ENCODE data around the gene LRRC10.
A peak's percentile ranks its signal among the peaks of the same experiment; 100 is the strongest.
"Not testable (repeated sequence)": the region's sequence is repeated elsewhere in the genome, so short reads cannot be mapped to it uniquely, and the experiment has no call there.

The LRRC10 gene

GRCh38 chr12:69613351-69613750 lies 2.6 kb upstream of the LRRC10 start:
- DNase-seq = no peak

GRCh38 chr12:69610126-69610525 lies 581 bp downstream of the LRRC10 start:
- no peak for DNase-seq

DNA sequence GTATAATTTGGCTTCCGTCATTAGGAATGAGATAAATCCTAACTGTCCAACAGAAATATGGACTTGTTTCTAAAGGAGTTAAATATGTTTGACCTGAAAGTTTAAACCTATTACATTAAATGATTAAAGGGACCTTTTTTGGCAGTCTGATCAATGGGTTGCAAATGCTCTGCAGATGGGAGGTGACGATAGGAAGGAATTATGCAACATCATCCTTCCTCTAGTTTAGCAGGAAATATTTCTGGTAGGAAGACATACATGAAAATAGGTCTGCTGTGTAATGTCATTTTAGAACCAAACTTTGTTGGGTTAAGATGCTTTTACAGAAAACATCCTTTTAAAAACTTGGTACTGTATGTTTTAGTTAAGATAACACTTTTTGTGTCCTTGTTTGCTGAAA lies 2.6 kb downstream of the LRRC10 start:
- DNase-seq = no peak

DNA sequence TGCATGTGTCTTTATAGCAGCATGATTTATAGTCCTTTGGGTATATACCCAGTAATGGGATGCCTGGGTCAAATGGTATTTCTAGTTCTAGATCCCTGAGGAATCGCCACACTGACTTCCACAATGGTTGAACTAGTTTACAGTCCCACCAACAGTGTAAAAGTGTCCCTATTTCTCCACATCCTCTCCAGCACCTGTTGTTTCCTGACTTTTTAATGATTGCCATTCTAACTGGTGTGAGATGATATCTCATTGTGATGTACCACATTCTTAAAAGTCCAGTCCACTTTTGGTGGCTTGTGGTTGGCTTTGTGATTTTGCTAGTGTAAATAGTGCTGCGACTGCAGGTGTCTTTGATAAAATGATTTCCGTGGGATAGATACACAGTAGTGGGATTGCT lies 6.4 kb downstream of the LRRC10 start:
- DNase-seq = not testable (repeated sequence)

DNA sequence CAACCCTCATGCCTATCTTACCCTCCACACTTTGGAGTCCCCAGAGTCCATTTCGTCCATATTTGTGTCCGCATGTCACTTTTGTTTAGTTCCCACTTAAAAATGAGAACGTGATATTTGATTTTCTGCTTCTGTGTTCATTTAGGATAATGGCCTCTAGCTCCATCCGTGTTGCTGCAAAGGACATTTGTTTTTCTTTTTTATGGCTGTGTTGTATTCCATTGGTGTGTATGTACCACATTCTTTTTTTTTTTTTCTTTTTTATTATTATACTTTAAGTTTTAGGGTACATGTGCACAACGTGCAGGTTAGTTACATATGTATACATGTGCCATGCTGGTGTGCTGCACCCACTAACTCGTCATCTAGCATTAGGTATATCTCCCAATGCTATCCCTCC lies 7.2 kb downstream of the LRRC10 start:
- not testable (repeated sequence) for DNase-seq

DNA sequence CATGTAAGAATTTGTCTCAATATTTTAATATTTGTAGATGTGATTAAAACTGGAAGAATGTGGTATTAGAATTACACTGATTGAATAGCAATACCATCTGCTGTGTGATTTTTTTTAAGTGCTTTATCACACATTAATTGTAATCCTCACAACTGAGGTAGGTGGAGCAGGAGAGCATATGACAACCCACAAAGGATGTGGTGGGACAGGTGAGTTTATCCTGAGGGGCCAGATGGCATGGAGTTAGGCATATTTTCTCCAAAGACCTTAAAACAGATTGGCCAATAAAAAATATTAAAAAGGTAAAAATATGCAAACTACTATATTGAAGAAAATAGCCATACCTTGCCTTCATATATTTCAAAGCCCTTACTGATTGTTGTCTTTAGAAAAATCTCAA lies 7.8 kb downstream of the LRRC10 start:
- DNase-seq = no peak

- DNase-seq = no peak
Observed at GRCh38 chr12:69601962-69602685, 8.6 kb downstream of the LRRC10 start.

- DNase-seq = no peak
Observed at GRCh38 chr12:69600804-69601203, 9.9 kb downstream of the LRRC10 start.

- no peak for DNase-seq
Observed at GRCh38 chr12:69598174-69598753, 12.4 kb downstream of the LRRC10 start.

DNA sequence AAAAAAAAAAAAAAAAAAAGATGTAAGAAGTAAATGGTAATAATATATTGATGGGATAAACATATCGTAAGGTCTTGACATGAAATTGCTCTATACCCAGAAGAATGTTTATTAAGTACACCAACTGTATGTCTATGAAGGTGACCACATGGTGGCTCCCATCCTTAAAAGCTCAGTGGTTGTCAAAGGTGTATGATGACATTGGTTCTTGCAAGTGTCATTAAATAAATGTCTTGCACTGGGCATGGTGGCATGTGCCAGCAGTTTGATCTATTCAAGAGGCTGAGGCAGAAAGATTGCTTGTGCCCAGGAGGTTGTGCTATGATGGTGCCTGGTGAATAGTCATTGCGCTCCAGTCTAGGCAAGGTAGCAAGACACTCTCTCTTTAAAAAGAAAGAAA lies 15.0 kb downstream of the LRRC10 start:
- DNase-seq = no peak

DNA sequence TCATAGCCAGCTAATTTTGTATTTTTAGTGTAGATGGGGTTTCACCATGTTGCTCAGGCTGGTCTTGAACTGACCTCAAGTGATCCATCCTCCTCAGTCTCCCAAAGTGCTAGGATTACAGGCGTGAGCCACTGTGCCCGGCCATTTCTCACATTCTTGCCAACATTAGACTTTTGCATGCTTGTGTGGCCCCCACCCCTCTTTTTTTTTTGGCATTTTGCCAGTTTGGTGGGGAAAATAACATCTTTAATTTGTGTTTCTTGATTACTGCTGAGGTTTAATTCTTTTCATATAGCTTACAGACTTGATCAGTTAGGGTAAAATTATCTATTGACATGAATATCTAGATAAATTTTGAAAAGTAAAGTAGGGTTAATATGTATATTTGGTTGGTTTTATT lies 21.6 kb downstream of the LRRC10 start:
- DNase-seq = no peak

DNA sequence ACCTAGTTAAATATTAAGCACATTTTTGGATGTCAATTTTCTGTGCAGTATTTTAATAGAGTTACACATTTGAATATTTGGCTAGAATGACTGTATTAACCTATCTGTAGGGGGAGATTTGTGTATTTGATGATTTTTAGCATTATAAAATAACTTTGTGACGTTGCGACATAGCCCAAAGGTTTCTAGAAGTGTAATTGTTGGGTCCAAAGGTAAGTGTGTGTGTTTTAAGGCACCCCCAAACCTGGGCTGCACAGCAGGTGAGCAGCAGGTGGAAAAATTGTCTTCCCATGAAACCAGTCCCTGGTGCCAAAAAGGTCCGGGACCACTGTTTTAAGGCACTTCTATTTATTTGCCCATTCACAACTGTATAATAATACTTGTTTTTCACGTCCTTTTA lies 22.2 kb downstream of the LRRC10 start:
- DNase-seq = no peak

DNA sequence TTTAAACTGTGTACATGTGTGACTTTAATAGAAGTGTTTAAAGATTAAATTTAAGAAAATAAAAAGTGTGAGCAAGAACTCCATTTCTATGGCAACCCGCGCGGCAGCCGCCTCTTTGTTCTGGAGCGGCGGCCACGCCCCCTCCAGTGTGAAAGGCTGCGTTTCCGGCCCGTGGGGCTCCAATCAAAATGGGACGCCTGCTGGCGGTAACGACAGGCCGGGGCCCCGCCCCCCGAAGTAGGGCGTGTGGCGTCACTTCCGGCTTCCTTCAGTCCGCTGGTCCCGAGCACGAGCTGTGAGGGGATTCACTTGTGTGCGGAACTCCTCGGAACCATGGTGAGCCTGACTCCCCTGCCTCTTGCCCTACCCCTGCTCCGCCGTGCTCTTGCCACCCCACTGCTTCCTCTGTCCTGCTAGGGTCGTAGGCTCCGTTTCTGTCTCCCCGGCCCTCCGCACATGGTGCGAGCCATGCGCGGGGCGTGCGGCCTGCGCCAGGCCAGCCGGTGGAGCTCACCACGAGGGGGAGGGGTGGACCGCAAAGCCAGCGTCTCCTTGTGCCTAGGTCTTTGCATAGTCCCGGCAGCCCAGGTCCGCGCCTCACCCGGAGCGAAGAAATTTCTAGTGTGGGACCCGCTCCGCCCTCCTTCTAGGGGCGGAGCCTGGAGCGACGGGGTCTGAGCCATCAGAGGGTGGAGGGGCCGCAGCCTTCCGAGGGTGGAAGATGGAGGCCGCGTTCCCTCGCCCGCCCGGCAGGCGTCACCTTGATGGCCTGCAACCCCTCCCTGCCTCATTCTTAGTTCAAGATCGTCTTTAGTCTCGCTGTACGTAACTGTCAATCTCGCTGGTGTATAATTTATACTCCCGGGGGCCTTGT lies 25.3 kb downstream of the LRRC10 start, which contains the start of gene CCT2:
Gene CCT2, plus strand, starts transcription at position 271 of the 874 bp plus-strand sequence. Its CDS starts 63 bp downstream, at position 334.
- DNase-seq = peak; percentile 100

DNA sequence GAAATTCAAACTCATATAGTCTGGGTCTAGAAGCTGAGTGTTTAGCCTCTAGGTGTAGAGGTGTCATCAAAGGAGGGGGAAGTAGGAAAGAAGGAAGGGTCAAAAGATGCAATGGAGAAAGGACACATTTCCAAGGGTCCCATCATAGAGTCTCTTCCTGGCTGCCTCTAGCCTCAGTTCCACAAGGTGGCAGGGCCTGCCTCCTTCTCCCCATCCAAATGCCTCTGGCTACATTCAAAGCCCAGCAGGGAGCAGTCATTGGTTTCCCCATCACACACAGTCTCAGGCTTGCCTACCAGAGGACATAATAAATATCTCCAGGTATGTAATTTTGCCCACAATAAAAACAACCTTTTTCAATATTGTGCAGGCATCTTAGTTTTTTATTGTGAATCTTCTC lies 27.5 kb downstream of the LRRC10 start:
- DNase-seq = no peak

GRCh38 chr12:69580074-69580473 lies 30.6 kb downstream of the LRRC10 start:
- no peak for DNase-seq

DNA sequence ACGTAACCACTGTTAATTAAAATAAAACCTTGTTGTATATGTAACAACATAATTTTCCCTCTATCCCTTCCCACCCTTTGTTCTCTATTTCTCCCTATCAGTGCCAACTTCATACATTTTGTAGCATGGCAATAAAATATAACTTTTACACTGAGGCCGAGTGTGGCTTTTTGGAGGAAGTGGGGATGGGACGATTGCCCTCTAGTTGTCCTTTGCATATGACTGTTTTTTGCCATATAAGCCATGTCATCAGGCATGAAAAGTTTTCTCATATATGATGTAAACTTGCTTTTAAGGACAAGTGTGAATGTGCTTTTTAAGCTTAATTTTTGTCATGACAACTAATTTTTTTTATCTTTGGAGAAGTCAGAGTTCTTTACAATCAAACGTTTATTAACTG lies 31.7 kb downstream of the LRRC10 start:
- no peak for DNase-seq

DNA sequence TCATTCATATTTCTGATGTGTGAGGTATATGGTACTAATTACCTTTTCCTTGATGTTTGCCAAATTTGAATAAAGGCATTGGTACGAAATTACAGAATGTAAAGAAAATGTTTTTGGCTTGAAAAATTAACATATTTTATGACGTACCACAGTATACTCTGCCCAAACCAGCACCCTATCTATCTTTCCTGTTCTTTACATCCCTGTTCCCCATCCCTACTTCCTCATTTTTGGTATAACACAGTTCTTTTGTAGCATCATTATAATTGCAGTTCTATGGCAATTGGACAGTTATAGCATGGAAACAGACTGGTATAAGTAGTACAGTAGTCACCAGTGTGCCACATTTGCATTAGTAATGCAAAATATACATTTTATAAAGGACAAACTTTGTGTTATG lies 32.4 kb downstream of the LRRC10 start:
- DNase-seq = no peak

DNA sequence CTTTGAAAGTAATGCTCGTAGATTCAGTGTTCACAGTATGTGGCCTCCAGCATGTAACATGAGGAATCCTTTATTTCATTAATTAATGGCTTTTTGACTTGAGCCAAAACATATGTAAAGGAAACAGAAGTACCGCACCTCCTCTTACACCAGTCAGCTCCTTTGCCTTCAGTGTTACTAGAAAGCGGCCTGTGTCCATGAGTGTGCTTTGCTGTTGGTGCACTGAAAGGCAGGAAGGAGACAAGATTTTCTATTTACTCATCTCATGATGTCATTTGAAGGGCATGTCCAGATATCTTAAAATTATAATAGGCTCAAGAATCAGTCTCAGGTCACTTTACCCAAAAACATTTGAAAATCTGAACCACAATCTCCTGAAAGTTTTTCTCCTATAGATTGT lies 35.4 kb downstream of the LRRC10 start:
- DNase-seq = no peak

GRCh38 chr12:69570545-69571399 lies 39.9 kb downstream of the LRRC10 start:
- DNase-seq = peak; percentile 74

DNA sequence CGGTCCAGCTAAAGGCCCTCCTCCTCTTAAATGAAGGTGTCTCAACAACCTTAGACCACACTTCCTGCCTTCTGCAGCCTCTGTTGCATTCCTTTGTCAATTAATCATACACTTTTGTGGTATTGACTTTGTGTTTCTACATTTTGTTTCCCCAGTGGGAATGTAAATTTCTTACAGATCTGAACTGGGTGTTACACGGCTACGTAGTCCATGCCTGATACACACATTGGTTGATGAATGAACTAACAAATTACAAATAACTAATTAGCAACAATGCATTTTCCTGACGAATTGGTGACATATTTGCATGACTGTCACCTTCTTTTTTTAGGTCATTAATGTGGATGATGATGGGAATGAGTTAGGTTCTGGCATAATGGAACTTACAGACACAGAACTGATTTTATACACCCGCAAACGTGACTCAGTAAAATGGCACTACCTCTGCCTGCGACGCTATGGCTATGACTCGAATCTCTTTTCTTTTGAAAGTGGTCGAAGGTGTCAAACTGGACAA lies 40.6 kb downstream of the LRRC10 start:
- DNase-seq = peak; percentile 85

- no peak for DNase-seq
Observed at GRCh38 chr12:69569236-69569635, 41.5 kb downstream of the LRRC10 start.

DNA sequence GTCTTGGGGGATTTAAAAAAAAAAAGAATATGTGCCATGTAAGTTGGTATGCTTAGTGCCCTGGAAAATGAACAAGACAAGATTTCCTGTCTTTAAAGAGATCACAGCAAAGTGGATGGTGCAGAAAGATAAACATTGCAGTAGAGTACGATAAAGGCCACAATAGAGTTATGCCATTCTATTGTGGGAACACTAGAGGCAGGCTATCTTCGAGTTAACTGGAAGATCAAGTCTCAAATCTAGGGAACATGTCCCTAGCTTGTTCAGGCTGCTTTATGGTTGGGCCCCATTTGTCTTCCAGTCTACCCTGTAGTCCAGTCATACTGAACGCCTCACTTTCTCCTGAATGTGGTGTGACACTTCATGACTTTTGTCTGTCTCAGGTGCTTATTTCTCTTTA lies 44.1 kb downstream of the LRRC10 start:
- DNase-seq = no peak
